ENCODE results near the gene ATF6. TPM values are rescaled to one million over a fixed set of nuclear protein-coding genes. Genes with fewer than 3 reads are reported as not detected.
A peak's percentile ranks its signal among the peaks of the same experiment; 100 is the strongest.

The ATF6 gene
- total RNA-seq, 3 donors from 2014 or later = 21.7 to 24.9 (median 24.5) TPM

DNA sequence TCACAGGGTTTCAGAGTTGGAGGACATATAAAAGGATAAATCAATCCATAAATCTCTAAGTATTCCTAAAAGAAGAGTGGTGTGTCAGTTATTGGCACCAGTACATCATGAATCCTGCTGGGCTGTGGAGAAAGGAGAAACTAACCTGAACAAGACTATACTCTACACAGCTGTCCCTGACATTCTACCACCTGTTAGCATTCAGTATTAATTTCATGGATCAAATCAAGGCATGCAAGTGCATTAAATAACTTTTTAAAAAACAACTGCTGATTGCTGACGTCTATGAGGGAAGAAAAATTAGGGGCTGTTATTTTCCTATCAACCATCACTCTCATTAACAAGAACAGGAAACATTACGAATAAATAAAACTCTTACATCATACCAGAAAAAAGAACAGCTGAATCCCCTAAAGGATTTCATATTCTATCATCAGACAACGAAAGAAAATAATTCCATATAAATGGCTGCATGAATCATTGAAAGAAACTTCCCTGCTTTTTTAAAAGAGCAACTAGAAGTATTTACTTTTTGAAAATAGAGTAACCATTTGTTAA, 121.7 kb downstream of the ATF6 start:
- intact Hi-C loops (cut with DNase I, micrococcal nuclease) = no loop called here
- no peak for DNase-seq
- TF ChIP-seq, protein P1, sequence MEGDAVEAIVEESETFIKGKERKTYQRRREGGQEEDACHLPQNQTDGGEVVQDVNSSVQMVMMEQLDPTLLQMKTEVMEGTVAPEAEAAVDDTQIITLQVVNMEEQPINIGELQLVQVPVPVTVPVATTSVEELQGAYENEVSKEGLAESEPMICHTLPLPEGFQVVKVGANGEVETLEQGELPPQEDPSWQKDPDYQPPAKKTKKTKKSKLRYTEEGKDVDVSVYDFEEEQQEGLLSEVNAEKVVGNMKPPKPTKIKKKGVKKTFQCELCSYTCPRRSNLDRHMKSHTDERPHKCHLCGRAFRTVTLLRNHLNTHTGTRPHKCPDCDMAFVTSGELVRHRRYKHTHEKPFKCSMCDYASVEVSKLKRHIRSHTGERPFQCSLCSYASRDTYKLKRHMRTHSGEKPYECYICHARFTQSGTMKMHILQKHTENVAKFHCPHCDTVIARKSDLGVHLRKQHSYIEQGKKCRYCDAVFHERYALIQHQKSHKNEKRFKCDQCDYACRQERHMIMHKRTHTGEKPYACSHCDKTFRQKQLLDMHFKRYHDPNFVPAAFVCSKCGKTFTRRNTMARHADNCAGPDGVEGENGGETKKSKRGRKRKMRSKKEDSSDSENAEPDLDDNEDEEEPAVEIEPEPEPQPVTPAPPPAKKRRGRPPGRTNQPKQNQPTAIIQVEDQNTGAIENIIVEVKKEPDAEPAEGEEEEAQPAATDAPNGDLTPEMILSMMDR (IDR thresholded peaks at IDR 0.05) = no peak
- no peak for ATAC-seq
- no peaks in the 10 kb centered on the region for H3K4me1 ChIP-seq (ENCODE audit: low read depth)
- no peaks in the 10 kb centered on the region for H3K9me3 ChIP-seq
- H3K36me3 ChIP-seq (ENCODE audit: low read depth) = no peaks in the 10 kb centered on the region
- no peak overlapping the region for H3K4me3 ChIP-seq

GRCh38 chr1:161890574-161890973, 124.5 kb downstream of the ATF6 start:
- H3K4me3 ChIP-seq = no peak overlapping the region
- H3K4me1 ChIP-seq (ENCODE audit: low read depth) = no peaks in the 10 kb centered on the region
- TF ChIP-seq, protein P1 (IDR thresholded peaks at IDR 0.05) = no peak
- intact Hi-C loops (cut with DNase I, micrococcal nuclease) = no loop called here
- peak in 1 of 3 donors; percentile 38 for DNase-seq
- no peak for ATAC-seq
- H3K9me3 ChIP-seq = no peaks in the 10 kb centered on the region
- no peaks in the 10 kb centered on the region for H3K36me3 ChIP-seq (ENCODE audit: low read depth)

GRCh38 chr1:161899091-161899490, 133.0 kb downstream of the ATF6 start:
- DNase-seq = no peak
- Histone ChIP-seq H3K36me3 (ENCODE audit: low read depth) (no peaks in the 10 kb centered on the region), H3K4me1 (ENCODE audit: low read depth) (no peaks in the 10 kb centered on the region), H3K9me3 (no peaks in the 10 kb centered on the region), H3K4me3 (no peak overlapping the region)
- intact Hi-C loops (cut with DNase I, micrococcal nuclease) = no loop called here
- TF ChIP-seq, protein P1 (IDR thresholded peaks at IDR 0.05) = no peak
- ATAC-seq = no peak

- no peak overlapping the region for H3K4me3 ChIP-seq
- DNase-seq = no peak
- TF ChIP-seq, protein P1 (IDR thresholded peaks at IDR 0.05) = no peak
- H3K9me3 ChIP-seq = no peaks in the 10 kb centered on the region
- H3K4me1 ChIP-seq (ENCODE audit: low read depth) = no peaks in the 10 kb centered on the region
- intact Hi-C loops (cut with DNase I, micrococcal nuclease) = no loop called here
- no peak for ATAC-seq
- H3K36me3 ChIP-seq (ENCODE audit: low read depth) = no peaks in the 10 kb centered on the region
Measured at GRCh38 chr1:161900160-161900559, 134.0 kb downstream of the ATF6 start.

- H3K36me3 ChIP-seq (ENCODE audit: low read depth) = no peaks in the 10 kb centered on the region
- no peak overlapping the region for H3K4me3 ChIP-seq
- TF ChIP-seq, protein P1 (IDR thresholded peaks at IDR 0.05) = no peak
- intact Hi-C loops (cut with DNase I, micrococcal nuclease) = no loop called here
- no peaks in the 10 kb centered on the region for H3K9me3 ChIP-seq
- ATAC-seq = no peak
- no peaks in the 10 kb centered on the region for H3K4me1 ChIP-seq (ENCODE audit: low read depth)
- no peak for DNase-seq
Measured at GRCh38 chr1:161902182-161902581, 136.1 kb downstream of the ATF6 start.

Measured in mucosa of descending colon (tissue), 3 donors.